Measurements from ENCODE around the gene RGS19.
"Not testable (repeated sequence)": the region's sequence is repeated elsewhere in the genome, so short reads cannot be mapped to it uniquely, and the experiment has no call there.

The RGS19 gene, protein sequence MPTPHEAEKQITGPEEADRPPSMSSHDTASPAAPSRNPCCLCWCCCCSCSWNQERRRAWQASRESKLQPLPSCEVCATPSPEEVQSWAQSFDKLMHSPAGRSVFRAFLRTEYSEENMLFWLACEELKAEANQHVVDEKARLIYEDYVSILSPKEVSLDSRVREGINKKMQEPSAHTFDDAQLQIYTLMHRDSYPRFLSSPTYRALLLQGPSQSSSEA

DNA sequence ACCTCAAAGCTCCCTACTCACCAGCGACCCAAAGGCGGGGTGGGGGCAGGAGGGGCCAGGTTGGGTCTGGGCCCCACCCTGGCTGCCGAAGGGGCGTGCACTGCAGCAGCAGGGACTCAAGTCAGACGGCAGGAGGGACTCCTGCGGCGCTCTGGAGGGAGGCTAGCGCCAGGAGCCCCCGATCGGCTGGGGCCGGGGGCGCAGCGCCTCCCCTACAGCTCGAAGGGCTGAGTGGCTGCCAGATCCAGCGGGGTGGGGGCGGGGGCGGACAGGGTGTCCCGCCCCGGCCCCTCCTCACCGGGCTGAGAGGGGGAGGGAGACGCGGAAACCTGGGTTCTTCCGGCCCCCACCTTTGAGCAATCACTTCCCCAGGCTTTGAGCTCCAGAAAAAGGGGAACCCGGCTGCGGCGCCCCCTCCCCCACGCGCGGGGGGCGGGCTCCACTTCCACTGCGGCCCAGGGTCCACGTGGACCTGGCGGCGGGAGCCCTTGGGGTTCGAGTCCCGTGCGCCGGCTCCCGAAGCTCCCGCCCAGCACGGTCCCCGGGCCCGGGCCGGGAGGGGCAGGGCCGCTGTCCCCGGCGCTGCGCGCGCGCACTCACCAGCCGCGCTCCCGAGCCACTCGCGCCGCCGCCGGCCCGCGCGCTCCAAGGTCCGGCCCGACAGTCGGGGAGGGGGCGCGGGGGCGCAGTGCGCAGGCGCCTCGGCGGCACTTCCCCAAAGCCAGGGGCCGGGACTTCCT is at the start of gene RGS19:
TSS of gene RGS19 (minus strand) at position 246 of the 740 bp plus-strand sequence. CDS start 2,632 bp downstream, outside the sequence.
- DNase-seq, result peak; percentile 35

DNA sequence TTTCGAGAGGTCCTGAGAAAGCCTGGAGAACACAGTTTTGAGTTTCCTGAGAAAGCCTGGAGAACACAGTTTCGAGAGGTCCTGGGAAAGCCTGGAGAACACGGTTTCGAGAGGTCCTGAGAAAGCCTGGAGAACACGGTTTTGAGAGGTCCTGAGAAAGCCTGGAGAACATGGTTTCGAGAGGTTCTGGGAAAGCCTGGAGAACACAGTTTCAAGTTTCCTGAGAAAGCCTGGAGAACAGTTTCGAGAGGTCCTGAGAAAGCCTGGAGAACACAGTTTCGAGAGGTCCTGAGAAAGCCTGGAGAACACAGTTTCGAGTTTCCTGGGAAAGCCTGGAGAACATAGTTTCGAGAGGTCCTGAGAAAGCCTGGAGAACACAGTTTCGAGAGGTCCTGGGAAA is 44.2 kb upstream of the RGS19 start:
- not testable (repeated sequence) for DNase-seq

GRCh38 chr20:64122927-64123326 is 43.6 kb upstream of the RGS19 start:
- DNase-seq, result not testable (repeated sequence)

DNA sequence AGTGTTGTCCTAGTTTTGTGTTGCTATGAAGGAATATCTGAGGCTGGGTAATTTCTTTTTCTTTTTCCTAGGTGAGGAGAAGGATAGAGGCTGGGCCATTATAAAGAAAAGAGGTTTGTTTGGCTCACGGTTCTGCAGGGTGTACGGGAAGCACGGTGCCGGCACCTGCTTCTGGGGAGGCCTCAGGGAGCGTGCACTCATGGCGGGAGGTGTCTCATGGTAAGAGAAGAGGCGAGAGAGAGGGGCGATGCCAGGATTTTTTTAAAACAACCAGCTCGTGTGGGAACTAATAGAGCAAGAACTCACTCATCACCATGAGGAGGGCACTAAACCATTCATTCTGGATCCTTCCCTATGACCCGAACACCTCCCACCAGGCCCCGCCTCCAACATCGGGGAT is 42.3 kb upstream of the RGS19 start:
- no peak for DNase-seq

DNA sequence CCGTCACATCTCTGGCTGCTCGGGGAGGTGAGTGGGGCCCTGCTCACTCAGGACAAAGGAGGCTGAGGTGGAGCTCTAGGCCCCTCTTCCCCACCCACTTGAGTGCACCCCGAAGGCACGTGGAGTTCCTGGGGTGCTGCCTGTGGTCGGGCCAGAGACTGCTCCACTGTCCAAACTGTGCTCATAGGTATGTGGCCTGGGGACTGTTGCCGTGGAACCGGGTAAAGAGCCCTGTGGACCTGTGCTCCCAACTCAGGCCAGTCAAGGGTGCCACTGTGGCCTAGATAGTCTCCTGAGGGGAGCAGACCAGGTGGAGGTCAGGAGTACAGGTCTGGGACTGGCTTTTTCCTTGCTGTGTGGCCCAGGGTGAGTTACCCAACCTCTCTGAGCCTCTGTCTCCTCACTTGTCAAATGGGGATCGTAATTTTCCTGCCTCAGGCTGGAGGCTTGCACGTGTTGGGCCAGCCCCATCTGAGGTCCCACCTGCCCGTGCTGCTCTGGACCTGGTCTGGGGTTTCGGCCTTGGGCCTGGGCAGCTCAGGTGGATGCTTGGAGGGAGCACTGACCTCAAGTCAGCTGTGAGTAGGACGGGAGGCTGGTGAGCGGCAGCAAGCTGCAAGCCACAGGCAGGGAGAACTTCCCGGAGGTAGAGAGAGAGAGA is 40.5 kb upstream of the RGS19 start:
- no peak for DNase-seq

GRCh38 chr20:64119301-64119680 is 40.0 kb upstream of the RGS19 start:
- DNase-seq, result no peak

DNA sequence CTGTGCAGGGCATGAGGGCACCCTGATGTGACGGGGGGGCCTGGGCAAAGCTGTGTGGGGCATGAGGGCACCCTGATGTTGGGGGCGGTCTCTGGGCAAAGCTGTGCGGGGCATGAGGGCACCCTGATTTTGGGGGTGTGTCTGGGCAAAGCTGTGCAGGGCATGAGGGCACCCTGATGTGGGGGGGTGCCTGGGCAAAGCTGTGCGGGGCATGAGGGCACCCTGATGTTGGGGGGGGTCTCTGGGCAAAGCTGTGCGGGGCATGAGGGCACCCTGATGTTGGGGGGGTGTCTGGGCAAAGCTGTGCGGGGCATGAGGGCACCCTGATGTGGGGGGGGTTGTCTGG is 38.1 kb upstream of the RGS19 start:
- DNase-seq, result not testable (repeated sequence)

- DNase-seq, result no peak
Observed at GRCh38 chr20:64116541-64117431, 37.5 kb upstream of the RGS19 start.

GRCh38 chr20:64116016-64116415 is 36.7 kb upstream of the RGS19 start:
- no peak for DNase-seq

GRCh38 chr20:64115171-64115911 is 36.0 kb upstream of the RGS19 start:
- DNase-seq, result no peak

DNA sequence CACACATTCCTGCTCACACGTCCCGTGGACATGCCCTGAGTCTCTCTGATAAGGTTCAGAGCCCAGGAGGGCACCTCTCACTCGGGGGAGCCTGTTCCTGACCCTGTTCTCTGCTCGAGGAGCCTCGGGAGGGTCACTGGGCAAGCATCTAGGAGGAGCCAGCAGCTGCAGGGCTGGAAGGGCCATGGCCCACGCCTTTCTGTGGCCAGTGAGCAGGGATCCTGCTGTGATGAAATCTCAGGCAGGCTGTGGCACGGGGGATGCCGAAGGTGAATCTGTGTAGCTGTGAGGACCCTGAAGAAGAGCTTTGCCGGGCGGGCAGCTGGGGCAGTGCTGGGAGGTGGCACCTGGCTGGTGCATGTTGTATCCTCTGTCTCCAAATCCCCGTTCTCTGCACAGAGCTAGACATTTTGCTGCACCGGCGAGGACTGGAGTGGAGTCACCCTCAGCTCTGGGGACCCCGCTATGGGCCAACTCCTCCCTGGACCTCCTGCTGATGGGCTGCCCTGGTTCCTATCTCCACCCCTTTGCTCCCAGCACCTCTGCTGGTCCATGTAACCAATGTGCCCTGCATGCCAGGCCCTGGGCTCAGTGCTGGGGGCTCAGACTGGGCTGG is 35.1 kb upstream of the RGS19 start:
- DNase-seq, result no peak

DNA sequence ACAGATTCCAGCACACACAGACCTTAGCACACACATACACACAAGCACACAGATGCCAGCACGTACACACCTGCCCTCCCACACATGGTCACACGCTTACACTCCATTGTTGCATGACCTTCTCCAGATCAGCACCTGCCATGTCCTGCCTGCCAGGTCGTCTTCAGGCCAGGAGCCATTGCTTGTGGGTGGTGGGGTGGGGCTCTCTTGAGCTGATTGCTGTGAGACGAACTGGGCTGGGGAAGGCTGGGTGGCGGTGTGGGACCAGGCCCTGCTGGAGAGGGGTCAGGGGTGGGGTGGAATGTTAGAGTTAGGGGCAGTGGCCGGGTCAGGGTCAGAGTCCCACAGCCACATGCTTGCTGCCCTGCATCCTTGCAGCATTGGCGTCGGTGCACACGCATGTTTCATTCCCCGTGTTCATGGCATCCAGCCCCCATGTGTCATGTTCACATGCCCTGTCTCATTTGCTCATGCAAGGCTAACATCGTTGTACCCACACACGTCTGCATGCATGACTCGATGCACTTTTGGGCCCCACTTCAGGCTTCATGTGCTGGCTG is 34.6 kb upstream of the RGS19 start:
- DNase-seq, result no peak

- DNase-seq, result no peak
Observed at GRCh38 chr20:64113444-64113775, 34.1 kb upstream of the RGS19 start.

DNA sequence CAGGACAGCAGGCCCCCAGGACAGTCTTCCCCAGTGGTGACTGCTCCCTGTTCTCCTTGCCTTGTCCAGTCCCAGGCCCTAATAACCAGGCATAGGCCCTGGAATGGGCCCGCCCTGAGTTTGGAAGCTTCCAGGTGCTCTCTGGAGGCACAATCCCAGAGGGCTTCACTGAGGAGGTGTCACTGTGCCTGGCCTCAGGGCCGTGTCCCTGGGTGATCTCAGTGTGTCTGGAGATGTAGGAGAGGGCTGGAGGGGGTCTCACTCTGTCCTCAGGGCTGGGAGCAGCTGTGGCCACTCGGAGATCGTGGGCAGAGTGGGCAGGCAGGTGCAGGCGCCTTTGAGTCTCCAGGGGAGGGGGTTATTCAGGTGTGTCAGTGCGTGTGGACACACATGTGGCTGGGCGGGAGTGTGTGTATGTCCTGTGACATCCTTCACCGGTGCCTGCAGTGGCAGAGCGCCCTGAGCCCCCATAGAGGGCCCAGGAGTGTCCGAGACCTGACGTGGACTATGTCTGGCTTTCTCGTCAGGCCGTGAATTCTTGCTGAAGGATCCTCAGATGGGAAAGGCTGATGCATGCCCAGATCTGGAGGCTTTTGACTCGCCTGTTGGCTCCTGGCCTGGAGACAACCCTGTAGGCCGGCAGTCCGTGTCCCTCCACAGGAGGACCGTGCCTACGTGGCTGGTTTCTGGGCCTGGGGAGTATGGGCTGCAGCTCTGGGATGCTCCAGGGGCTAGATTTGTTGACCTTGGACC is 33.5 kb upstream of the RGS19 start:
- no peak for DNase-seq

- DNase-seq, result no peak
Observed at GRCh38 chr20:64111841-64112641, 32.7 kb upstream of the RGS19 start.

DNA sequence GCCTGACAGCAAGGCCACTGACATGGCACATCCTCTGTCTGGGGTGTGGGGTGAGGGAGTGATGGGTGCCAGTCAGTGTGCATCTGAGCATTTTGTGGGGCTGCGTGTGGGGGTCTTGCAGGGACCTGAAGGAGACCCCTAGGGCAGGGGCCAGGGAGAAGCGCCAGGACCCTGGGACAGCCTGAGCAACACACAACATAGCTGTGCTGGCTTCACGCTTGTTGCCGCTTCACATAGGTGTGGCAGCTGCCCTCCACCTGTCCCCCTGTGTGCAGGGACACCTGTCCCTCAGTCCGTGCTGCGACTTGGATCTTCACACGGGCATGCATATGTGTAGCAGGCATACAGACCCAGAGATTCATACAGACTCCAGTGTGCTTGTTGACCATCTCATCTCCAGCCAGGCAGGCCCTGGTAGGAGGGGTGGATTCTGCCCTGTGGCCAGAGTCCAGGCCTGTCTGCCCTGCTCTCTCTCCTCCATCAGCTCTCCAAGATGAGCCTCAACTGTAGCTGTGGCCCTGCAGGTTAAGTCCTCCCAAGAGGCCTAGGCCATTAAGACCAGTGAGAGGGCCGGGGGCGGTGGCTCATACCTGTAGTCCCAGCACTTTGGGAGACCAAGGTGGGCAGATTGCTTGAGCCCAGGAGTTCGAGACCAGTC is 31.2 kb upstream of the RGS19 start:
- DNase-seq, result no peak

- DNase-seq, result no peak
Observed at GRCh38 chr20:64109831-64110391, 30.6 kb upstream of the RGS19 start.

DNA sequence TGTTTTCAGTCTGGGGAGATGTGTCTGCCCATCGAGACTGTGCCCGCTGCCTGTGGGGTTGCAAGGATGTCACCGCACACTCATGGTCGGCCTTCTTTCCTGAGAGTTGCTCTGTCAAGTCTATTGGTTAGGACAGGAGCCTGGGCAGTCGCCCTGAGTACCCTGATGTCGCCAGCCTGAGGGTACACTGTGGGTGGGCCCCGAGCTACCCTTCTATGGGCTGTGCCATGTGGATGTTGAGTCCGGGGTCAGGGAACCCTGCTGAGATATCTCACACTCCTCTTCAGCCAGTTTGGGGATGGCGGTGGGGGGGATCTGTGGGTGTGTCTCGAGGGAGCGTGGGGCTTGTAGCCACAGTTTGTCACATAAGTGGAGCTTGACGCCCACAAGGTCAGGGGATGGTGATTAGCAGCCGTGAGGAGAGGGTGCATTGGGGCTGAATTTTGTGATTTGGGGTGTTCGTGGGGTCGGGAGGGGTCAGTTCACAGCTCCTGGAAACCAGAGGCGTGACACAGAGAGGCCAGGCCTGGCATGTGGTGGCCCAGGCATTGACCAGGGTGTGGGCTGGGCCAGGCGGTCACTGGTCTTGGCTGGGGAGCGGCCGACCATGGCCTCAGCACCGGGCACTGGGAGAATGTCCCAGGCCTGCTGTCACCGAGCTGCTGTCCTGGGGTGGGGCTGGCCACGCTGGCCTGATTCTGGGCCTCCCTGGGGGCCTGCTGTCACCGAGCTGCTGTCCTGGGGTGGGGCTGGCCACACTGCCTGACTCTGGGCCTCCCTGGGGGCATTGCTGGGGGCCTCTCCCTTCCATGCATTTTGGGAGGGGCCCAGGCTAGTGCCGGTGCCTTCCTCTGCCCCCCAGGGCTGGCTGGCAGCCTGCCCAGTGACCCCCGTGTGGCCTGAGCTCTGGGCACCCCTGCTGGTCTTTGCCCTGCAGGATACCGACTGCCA is 29.7 kb upstream of the RGS19 start:
- no peak for DNase-seq

Data from NCI-H446 treated with DMSO at 0.1 percent for 48 hours (cell line).